PC-3 (cell line): ENCODE data around the gene MCF2L2.

Source experiments
- CTCF ChIP-seq: fragments of 300-600 bp; sonication (generic); conservative IDR thresholded peaks from 2 replicates; pipeline ENCODE4 v1.5.1; 2017; ENCODE audit warnings: antibody characterized with exemption, low read depth, mild to moderate bottlenecking, low read length
- EZH2 ChIP-seq: fragments of 300-600 bp; sonication (generic); IDR thresholded peaks from one replicate; pipeline ENCODE4 v1.6.1; 2017; ENCODE audit warnings: antibody characterized with exemption, mild to moderate bottlenecking, low read length; ENCODE audit not compliant: unreplicated experiment
- EZH2phosphoT487 ChIP-seq: fragments of 300-600 bp; sonication (generic); IDR thresholded peaks from 2 replicates; pipeline ENCODE4 v1.6.1; 2018; ENCODE audit warnings: mild to moderate bottlenecking, antibody characterized with exemption, low read length, borderline replicate concordance

DNA sequence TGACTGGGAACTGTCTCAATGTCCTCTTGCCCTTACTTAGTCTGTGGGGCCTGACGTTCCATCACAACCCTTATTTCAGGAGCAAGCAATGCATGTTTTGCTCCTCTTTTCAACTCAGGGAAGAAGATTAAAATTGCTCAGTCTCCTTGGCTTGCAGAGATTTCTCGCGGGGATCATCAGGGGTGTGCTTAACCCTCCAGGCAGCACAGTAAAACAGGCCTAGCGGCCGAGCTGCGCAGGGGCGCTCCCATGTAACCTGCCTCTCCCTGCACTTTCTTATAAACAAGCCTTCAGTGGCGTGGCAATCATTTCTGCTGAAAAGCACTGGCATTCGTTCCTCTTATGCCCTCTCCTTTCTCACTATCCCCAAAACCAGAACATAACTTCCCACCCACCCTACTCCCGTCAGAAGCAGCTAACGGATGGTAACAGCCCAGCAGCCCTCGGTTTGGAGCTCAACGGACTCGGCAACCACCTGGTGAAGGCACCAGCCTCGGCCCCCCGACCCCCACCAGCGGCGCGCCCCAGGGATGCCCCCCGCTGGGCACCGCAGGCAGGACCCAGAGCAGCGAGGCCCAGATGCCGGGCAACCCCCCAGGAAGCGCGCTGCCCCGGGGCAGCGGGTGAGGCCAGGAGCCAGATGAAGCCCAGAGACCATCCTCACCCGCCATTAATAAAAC is 1.1 kb downstream of the MCF2L2 start:
- TF ChIP-seq EZH2phosphoT487 = no peak
- TF ChIP-seq CTCF = no peak
- TF ChIP-seq EZH2 = no peak
